ENCODE results near the gene PTPRZ1.

The PTPRZ1 gene

GRCh38 chr7:122072924-122073599 is 200.1 kb downstream of the PTPRZ1 start:
- in situ Hi-C loops (cut with MboI; ENCODE audit: low pct_unique_long_range_greater_than_20kb, low sequenced_read_pairs) = no loop called here
- DNase-seq = no peak

GRCh38 chr7:122073635-122074034 is 200.7 kb downstream of the PTPRZ1 start:
- in situ Hi-C loops (cut with MboI; ENCODE audit: low pct_unique_long_range_greater_than_20kb, low sequenced_read_pairs) = no loop called here
- DNase-seq = no peak

- in situ Hi-C loops (cut with MboI; ENCODE audit: low pct_unique_long_range_greater_than_20kb, low sequenced_read_pairs) = no loop called here
- no peak for DNase-seq
Observed at GRCh38 chr7:122082160-122082559, 209.2 kb downstream of the PTPRZ1 start.

GRCh38 chr7:122082670-122083069 is 209.7 kb downstream of the PTPRZ1 start:
- in situ Hi-C loops (cut with MboI; ENCODE audit: low pct_unique_long_range_greater_than_20kb, low sequenced_read_pairs) = no loop called here

GRCh38 chr7:122092964-122093797 is 220.2 kb downstream of the PTPRZ1 start:
- peak; percentile 87 for DNase-seq
- in situ Hi-C loops (cut with MboI; ENCODE audit: low pct_unique_long_range_greater_than_20kb, low sequenced_read_pairs) = no loop called here

More at GRCh38 chr7:122082670-122083069, 209.7 kb downstream of the PTPRZ1 start:
- DNase-seq = no peak

- in situ Hi-C loops (cut with MboI; ENCODE audit: low pct_unique_long_range_greater_than_20kb, low sequenced_read_pairs) = no loop called here
- DNase-seq = no peak
Observed at GRCh38 chr7:122094549-122094948, 221.6 kb downstream of the PTPRZ1 start.

GRCh38 chr7:122095642-122096041 is 222.7 kb downstream of the PTPRZ1 start:
- in situ Hi-C loops (cut with MboI; ENCODE audit: low pct_unique_long_range_greater_than_20kb, low sequenced_read_pairs) = no loop called here
- no peak for DNase-seq

GRCh38 chr7:122100021-122100420 is 227.1 kb downstream of the PTPRZ1 start:
- in situ Hi-C loops (cut with MboI; ENCODE audit: low pct_unique_long_range_greater_than_20kb, low sequenced_read_pairs) = no loop called here
- no peak for DNase-seq

GRCh38 chr7:122103064-122103463 is 230.1 kb downstream of the PTPRZ1 start:
- DNase-seq = no peak
- in situ Hi-C loops (cut with MboI; ENCODE audit: low pct_unique_long_range_greater_than_20kb, low sequenced_read_pairs) = no loop called here

Data from KBM-7 (cell line).